Psoas muscle (tissue), 8 donors: ENCODE data around the gene SPRED2. TPM values are rescaled to one million over a fixed set of nuclear protein-coding genes. Genes with fewer than 3 reads are reported as not detected.

Source experiments
- ATAC-seq, 4 donors: fragments of 200-7000 bp; cut with Tn5 transposase; one replicate each; pipeline ENCODE4 v1.9.1; 2020; ENCODE audit warnings: moderate library complexity in 3 of 4, mild to moderate bottlenecking in 2 of 4
- DNase-seq, 2 donors: peaks; one replicate each; pipeline ENCODE4 v3.0.0-alpha.2; 2020
- H3K27ac ChIP-seq: fragments of 200-600 bp; one replicate; pipeline ENCODE4 v1.8.0; 2022
- H3K27me3 ChIP-seq, 3 donors: fragments of 200-600 bp in 1 of 3; one replicate each; pipeline versions ENCODE4 v1.6.1 to v1.8.0; 2013 to 2022; ENCODE audit warnings: low read length in 2 of 3, mild to moderate bottlenecking in 2 of 3, moderate library complexity in 1 of 3; ENCODE audit not compliant: insufficient read depth in 3 of 3
- H3K36me3 ChIP-seq, 2 donors: fragments of 200-600 bp in 1 of 2; one replicate each; pipeline versions ENCODE4 v1.6.1 to v1.8.0; 2013 to 2022; ENCODE audit warnings: low read depth in 1 of 2, mild to moderate bottlenecking in 1 of 2, moderate library complexity in 1 of 2; ENCODE audit not compliant: insufficient read depth in 1 of 2
- H3K4me1 ChIP-seq: fragments of 200-600 bp; one replicate; pipeline ENCODE4 v1.8.0; 2022
- H3K4me3 ChIP-seq: fragments of 200-600 bp; one replicate; pipeline ENCODE4 v1.8.0; 2022; ENCODE audit warnings: mild to moderate bottlenecking
- H3K9me3 ChIP-seq: fragments of 200-600 bp; one replicate; pipeline ENCODE4 v1.8.0; 2022
- WGBS, 3 donors: extraction: QIAGEN DNeasy Blood & Tissue Kit; methylation state at CpG; one replicate each; pipeline versions ENCODE4 v1.1.6 to v1.1.7; 2013; 5-methylcytosine and 5-hydroxymethylcytosine counted together
- intact Hi-C, 2 donors: fragments of 100-400 bp; cut with DNase I; formaldehyde crosslinking; loops; one replicate each; pipeline versions ENCODE4 v1.11.0 to v1.14.2; 2022
- polyA plus RNA-seq, 3 donors: library from polyadenylated mRNA; stranded (reverse); fragments of 200-250 nt; gene quantifications; one replicate each; pipeline ENCODE4 v1.2.3, GENCODE V29; 2013
- total RNA-seq, 4 donors: library from RNA; stranded (reverse); fragmentation: NEBNext Ultra II Directional in 2 of 4; extraction: Animal tissue kit (Norgen Biotek cat#: 25700) in 2 of 4; gene quantifications; one replicate each; pipeline versions ENCODE4 v1.2.1 to v1.2.4, GENCODE V29; 2021 to 2023
- TF ChIP-seq, protein P1 (sequence below): fragments of 200-600 bp; IDR thresholded peaks from one replicate; pipeline ENCODE4 v1.8.0; 2022; ENCODE audit warnings: antibody characterized with exemption
- donor health status: healthy with polysubstance abuse.
- donor health status: DM: no; HTN: no; CAD: no; lungs with moderate emphysema.
- donor health status: Bipolar disorder and iron deficiency.
- donor health status: healthy.
- donor health status: DM: yes; HTN: yes; CAD: no.
- donor health status: DM: no; HTN: no; CAD: no.
- donor health status: DM: no; HTN: no; CAD: no.
- donor health status: DM: yes; HTN: yes; CAD: no.

Gene SPRED2
- total and polyA plus RNA-seq, 7 donors, result 3.8 to 16.9 (median 8.5) TPM

DNA sequence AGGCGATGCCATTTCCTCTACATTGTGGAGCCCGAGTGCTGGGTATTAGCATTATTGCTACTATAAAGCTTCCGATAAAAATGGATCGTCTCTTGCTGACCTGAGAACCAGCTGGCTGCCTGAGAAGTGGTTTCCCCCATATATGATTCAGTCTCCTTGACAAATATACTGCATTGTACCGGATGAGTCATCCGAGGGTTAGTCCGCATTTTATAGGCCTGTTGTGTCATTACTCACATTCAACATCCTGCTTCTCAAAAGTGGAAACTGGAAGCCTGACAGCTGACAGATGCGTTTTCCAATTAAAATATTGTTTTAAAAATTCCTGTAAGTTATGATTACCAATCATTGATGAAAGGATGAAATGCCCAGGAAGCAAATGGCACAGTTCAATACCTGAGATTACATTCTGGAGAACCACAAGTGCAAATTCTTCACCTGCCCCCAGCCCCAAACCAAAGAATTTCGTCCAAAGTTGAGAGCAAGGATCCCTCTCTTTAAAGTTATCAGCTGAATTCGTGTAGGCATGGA lies 65.7 kb downstream of the SPRED2 start:
- 58 to 64% (median 60%) methylated on average over 10 of the region's 10 CpGs for WGBS, 3 donors
- no peaks in the 10 kb centered on the region for H3K36me3 ChIP-seq
- no peak for DNase-seq
- peak; percentile 56 to 72 (median 61) for ATAC-seq
- peak overlapping the region; percentile 59 for H3K27ac ChIP-seq
- peak overlapping the region; percentile 18 for H3K4me3 ChIP-seq
- intact Hi-C loops, result loop anchor here in 1 of 2 donors (5.0 kb wide), 1 partner anchor 61 kb away; no protein-coding TSS in a partner anchor
- no peaks in the 10 kb centered on the region for H3K27me3 ChIP-seq
- peaks cover 10% of the 10 kb centered on the region for H3K4me1 ChIP-seq
- no peaks in the 10 kb centered on the region for H3K9me3 ChIP-seq
- TF ChIP-seq, protein P1, sequence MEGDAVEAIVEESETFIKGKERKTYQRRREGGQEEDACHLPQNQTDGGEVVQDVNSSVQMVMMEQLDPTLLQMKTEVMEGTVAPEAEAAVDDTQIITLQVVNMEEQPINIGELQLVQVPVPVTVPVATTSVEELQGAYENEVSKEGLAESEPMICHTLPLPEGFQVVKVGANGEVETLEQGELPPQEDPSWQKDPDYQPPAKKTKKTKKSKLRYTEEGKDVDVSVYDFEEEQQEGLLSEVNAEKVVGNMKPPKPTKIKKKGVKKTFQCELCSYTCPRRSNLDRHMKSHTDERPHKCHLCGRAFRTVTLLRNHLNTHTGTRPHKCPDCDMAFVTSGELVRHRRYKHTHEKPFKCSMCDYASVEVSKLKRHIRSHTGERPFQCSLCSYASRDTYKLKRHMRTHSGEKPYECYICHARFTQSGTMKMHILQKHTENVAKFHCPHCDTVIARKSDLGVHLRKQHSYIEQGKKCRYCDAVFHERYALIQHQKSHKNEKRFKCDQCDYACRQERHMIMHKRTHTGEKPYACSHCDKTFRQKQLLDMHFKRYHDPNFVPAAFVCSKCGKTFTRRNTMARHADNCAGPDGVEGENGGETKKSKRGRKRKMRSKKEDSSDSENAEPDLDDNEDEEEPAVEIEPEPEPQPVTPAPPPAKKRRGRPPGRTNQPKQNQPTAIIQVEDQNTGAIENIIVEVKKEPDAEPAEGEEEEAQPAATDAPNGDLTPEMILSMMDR, result no peak

GRCh38 chr2:65364986-65365733 lies 67.2 kb downstream of the SPRED2 start:
- H3K4me1 ChIP-seq, result peaks cover under 1% of the 10 kb centered on the region
- DNase-seq, result no peak
- H3K27me3 ChIP-seq, result no peaks in the 10 kb centered on the region
- intact Hi-C loops, result loop anchor here in 1 of 2 donors (5.0 kb wide), 1 partner anchor 62 kb away; no protein-coding TSS in a partner anchor
- TF ChIP-seq, protein P1, result no peak
- no peak overlapping the region for H3K4me3 ChIP-seq
- H3K36me3 ChIP-seq, result no peaks in the 10 kb centered on the region
- H3K9me3 ChIP-seq, result no peaks in the 10 kb centered on the region
- 53 to 55% (median 54%) methylated on average over 2 of the region's 2 CpGs for WGBS, 3 donors
- ATAC-seq, result no peak
- no peak overlapping the region for H3K27ac ChIP-seq

GRCh38 chr2:65363879-65364666 lies 68.3 kb downstream of the SPRED2 start:
- no peak for DNase-seq
- H3K27ac ChIP-seq, result no peak overlapping the region
- no peaks in the 10 kb centered on the region for H3K36me3 ChIP-seq
- 71 to 82% (median 77%) methylated on average over 6 of the region's 6 CpGs for WGBS, 3 donors
- no peak for ATAC-seq
- no peaks in the 10 kb centered on the region for H3K4me1 ChIP-seq
- no peaks in the 10 kb centered on the region for H3K27me3 ChIP-seq
- no peaks in the 10 kb centered on the region for H3K9me3 ChIP-seq
- intact Hi-C loops, result no loop called here
- H3K4me3 ChIP-seq, result no peak overlapping the region
- TF ChIP-seq, protein P1, result no peak

DNA sequence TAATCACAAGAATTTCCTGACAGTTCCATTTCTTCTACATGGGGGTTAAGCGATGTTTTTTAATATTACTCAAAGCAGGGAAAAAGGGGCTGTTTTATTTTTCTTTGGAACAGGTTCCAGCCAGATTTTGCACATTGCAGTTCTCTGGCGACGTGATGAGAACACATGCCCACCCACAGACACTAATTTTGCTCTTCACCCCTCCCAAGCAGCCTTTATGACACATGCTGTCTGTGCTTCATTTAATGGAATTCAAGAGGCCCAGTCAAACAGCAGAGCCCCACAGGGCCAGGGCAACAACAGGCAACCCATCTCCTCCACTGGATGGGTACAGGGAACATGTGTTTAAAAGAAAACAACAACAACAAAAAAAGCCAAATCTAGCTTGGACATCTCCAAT lies 70.8 kb downstream of the SPRED2 start:
- Histone ChIP-seq H3K36me3 (no peaks in the 10 kb centered on the region), H3K4me3 (no peak overlapping the region), H3K9me3 (no peaks in the 10 kb centered on the region), H3K27ac (no peak overlapping the region), H3K27me3 (no peaks in the 10 kb centered on the region), H3K4me1 (no peaks in the 10 kb centered on the region)
- no peak for DNase-seq
- WGBS, 3 donors, result 48 to 64% (median 63%) methylated on average over 3 of the region's 3 CpGs
- TF ChIP-seq, protein P1, result no peak
- intact Hi-C loops, result no loop called here
- ATAC-seq, result no peak
